K562 (cell line): Measurements from ENCODE around the gene NTRK3. TPM values are rescaled to one million over a fixed set of nuclear protein-coding genes. Genes with fewer than 3 reads are reported as not detected.

ENCODE experiments used
- KDM2B ChIP-seq: fragments of 250-450 bp; sonication (Bioruptor Pico); IDR thresholded peaks from 2 replicates; pipeline ENCODE4 v1.8.0; 2021; ENCODE audit warnings: mild to moderate bottlenecking, moderate library complexity
- TAF15 ChIP-seq: fragments of 200-400 bp; formaldehyde crosslinking; IDR thresholded peaks from 2 replicates; pipeline ENCODE4 v1.6.1; 2017; ENCODE audit warnings: mild to moderate bottlenecking, low read depth, low read length, moderate library complexity
- ZNF695 ChIP-seq: fragments of 450-650 bp; formaldehyde crosslinking; IDR thresholded peaks from 2 replicates; pipeline ENCODE4 v1.4.0; 2020; ENCODE audit warnings: mild to moderate bottlenecking, moderate library complexity
- polyA plus RNA-seq, 8 experiments: library from polyadenylated mRNA; depleted of rRNA in 4 of 8; stranded (reverse) in 5 of 8; unstranded in 3 of 8; fragments of >200 nt; fragmentation: Nextera tagmentation in 2 of 8; fragmentation: Illumina TruSeq in 1 of 8; extraction: Ambion mirVana in 2 of 8; extraction: Trizol in 1 of 8; gene quantifications; 2 replicates each; pipeline versions ENCODE4 v1.2.1 to v1.2.3, GENCODE V29; 2011 to 2014; ENCODE audit warnings: inconsistent platforms in 1 of 8, missing spikeins in 1 of 8
- total RNA-seq, 7 experiments: library from RNA; depleted of rRNA in 6 of 7; stranded (reverse); fragments of >200 nt in 6 of 7; fragmentation: Illumina TruSeq in 2 of 7; extraction: Trizol in 2 of 7; gene quantifications; 2 replicates each; pipeline versions ENCODE4 v1.2.1 to v1.2.3, GENCODE V29; 2011 to 2021; ENCODE audit warnings: low replicate concordance in 1 of 7
- TF ChIP-seq, protein P1 (sequence below), 2 experiments: fragments of 450-650 bp in 1 of 2; sonication (generic) in 1 of 2; formaldehyde crosslinking in 1 of 2; IDR thresholded peaks; 2 replicates each; pipeline versions ENCODE4 v1.7.1 to v1.9.0; 2016 to 2022; ENCODE audit warnings: inconsistent platforms in 1 of 2, mild to moderate bottlenecking in 1 of 2, missing genetic modification reagents in 1 of 2

The NTRK3 gene
- total and polyA plus RNA-seq, 9 of the 15 experiments (the other 6 are each of a cell fraction or from before 2014, with no cell fraction given) = 0.11 to 0.13 TPM; not detected in 7

DNA sequence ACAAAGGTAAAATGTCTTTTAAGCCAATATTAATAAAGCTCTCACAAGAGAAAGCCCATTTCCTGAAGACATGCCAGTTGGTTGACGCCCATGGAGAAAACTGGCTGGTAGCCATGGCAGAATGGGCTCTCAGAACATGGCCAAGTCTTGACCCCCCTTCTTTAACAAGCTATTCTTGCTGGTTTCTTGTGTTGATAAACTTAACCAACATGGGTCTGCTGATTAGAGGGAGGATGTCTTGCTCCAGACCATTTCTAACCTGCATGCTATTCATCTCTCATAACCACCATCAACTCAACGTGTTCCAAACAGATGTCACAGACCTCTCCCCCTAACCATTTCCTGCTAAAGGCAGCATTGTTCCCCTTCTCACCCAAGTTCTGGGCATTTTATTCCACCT, 25.7 kb downstream of the NTRK3 start (continued):
- TF ChIP-seq, protein P1, sequence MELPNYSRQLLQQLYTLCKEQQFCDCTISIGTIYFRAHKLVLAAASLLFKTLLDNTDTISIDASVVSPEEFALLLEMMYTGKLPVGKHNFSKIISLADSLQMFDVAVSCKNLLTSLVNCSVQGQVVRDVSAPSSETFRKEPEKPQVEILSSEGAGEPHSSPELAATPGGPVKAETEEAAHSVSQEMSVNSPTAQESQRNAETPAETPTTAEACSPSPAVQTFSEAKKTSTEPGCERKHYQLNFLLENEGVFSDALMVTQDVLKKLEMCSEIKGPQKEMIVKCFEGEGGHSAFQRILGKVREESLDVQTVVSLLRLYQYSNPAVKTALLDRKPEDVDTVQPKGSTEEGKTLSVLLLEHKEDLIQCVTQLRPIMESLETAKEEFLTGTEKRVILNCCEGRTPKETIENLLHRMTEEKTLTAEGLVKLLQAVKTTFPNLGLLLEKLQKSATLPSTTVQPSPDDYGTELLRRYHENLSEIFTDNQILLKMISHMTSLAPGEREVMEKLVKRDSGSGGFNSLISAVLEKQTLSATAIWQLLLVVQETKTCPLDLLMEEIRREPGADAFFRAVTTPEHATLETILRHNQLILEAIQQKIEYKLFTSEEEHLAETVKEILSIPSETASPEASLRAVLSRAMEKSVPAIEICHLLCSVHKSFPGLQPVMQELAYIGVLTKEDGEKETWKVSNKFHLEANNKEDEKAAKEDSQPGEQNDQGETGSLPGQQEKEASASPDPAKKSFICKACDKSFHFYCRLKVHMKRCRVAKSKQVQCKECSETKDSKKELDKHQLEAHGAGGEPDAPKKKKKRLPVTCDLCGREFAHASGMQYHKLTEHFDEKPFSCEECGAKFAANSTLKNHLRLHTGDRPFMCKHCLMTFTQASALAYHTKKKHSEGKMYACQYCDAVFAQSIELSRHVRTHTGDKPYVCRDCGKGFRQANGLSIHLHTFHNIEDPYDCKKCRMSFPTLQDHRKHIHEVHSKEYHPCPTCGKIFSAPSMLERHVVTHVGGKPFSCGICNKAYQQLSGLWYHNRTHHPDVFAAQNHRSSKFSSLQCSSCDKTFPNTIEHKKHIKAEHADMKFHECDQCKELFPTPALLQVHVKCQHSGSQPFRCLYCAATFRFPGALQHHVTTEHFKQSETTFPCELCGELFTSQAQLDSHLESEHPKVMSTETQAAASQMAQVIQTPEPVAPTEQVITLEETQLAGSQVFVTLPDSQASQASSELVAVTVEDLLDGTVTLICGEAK (IDR thresholded peaks at IDR 0.05) = no peak
- TF ChIP-seq, protein P1 (CRISPR knock-in tag; IDR thresholded peaks at IDR 0.05) = no peak
- TF ChIP-seq TAF15 (no peak), ZNF695 (no peak), KDM2B (CRISPR knock-in tag) (no peak)
- TF ChIP-seq, all 486 proteins: peak for 0
